ENCODE measurements around the gene ZNRF3. TPM values are rescaled to one million over a fixed set of nuclear protein-coding genes. Genes with fewer than 3 reads are reported as not detected.

Gene ZNRF3
- total RNA-seq, 4 donors from 2014 or later, result 10.4 to 18.0 (median 14.2) TPM

DNA sequence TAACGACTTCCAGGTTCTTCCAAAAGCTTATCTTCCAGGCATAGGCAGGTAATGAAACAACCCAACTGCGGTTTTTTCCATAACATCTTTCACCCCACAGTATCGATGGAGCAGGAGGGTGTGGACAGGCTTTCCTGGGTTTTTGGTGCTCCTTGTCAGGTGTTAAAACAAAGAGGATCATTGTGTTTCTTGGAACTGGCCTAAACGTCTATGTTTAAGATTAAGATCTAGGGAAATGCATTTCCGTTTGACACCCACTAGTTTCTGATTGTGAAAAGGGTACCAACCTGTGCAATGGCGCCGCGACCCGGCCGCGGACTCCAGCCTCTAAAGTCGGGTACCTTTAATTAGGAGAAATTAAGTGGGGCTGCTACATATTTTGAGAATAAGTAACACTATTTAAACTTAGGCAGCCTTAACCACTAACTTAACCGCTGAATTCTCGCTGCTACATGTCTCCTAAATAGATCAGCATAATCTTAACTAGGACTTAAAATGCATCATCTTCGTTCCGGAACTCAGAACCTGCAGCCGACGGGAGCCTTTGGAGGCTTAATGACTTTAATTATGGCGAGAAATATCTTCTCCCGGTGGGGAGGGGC is 146.7 kb downstream of the ZNRF3 start:
- H3K4me3 ChIP-seq (replicated peaks in 1 of 3), result peak overlapping the region in 2 of 3 donors; percentile 16 to 44
- intact Hi-C loops (cut with DNase I), result loop anchor here (10.0 kb wide), 1 partner anchor 115 kb away; no protein-coding TSS in a partner anchor
- 22 to 31% methylated on average over 20 of the region's 20 CpGs for WGBS, 2 donors
- H3K4me1 ChIP-seq, result peaks cover 29 to 44% of the 10 kb centered on the region in 2 donors
- H3K27me3 ChIP-seq, result no peaks in the 10 kb centered on the region
- no peaks in the 10 kb centered on the region for H3K36me3 ChIP-seq
- peak in 1 of 2 donors; percentile 27 for DNase-seq
- peak overlapping the region; percentile 88 to 96 (median 90) for H3K27ac ChIP-seq
- TF ChIP-seq POLR2A (IDR thresholded peaks at IDR 0.05), result no peak
- TF ChIP-seq, protein P1, sequence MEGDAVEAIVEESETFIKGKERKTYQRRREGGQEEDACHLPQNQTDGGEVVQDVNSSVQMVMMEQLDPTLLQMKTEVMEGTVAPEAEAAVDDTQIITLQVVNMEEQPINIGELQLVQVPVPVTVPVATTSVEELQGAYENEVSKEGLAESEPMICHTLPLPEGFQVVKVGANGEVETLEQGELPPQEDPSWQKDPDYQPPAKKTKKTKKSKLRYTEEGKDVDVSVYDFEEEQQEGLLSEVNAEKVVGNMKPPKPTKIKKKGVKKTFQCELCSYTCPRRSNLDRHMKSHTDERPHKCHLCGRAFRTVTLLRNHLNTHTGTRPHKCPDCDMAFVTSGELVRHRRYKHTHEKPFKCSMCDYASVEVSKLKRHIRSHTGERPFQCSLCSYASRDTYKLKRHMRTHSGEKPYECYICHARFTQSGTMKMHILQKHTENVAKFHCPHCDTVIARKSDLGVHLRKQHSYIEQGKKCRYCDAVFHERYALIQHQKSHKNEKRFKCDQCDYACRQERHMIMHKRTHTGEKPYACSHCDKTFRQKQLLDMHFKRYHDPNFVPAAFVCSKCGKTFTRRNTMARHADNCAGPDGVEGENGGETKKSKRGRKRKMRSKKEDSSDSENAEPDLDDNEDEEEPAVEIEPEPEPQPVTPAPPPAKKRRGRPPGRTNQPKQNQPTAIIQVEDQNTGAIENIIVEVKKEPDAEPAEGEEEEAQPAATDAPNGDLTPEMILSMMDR (IDR thresholded peaks at IDR 0.05), result no peak
- H3K9me3 ChIP-seq, result no peaks in the 10 kb centered on the region

DNA sequence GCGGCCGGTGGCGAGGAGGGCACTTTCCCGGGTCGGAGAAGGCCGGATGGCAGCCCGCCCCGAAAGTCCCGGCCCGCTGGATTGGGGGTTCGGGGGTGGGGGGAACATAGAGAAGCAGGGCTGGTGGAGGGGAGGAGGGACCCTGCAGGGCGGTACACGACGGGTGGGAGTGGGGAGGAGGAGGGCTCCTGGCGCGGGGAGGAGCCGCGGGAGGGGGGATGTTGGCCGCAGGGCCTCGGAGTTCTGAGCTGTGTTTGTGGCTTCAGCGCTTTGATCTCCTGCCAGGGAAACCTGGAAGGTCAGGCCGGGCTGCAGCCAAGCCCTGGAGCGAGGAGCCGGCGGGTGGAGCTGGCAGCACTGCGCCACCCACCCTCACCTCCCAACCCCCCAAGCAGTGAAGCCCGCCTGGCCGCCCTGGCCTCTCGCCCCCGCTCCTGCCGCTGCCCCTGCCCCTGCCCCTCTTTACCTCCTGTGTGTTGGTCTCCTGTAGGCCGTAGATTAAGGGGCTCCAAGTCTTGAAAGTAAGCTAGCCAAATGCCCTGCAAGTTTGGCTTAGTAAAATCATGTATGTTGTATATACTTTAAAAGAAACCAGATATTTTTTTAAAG is 147.3 kb downstream of the ZNRF3 start:
- 3 to 11% methylated on average over 25 to 28 of the region's 32 CpGs for WGBS, 2 donors
- intact Hi-C loops (cut with DNase I), result loop anchor here (10.0 kb wide), 1 partner anchor 116 kb away; no protein-coding TSS in a partner anchor
- DNase-seq, result peak; percentile 95 to 96

DNA sequence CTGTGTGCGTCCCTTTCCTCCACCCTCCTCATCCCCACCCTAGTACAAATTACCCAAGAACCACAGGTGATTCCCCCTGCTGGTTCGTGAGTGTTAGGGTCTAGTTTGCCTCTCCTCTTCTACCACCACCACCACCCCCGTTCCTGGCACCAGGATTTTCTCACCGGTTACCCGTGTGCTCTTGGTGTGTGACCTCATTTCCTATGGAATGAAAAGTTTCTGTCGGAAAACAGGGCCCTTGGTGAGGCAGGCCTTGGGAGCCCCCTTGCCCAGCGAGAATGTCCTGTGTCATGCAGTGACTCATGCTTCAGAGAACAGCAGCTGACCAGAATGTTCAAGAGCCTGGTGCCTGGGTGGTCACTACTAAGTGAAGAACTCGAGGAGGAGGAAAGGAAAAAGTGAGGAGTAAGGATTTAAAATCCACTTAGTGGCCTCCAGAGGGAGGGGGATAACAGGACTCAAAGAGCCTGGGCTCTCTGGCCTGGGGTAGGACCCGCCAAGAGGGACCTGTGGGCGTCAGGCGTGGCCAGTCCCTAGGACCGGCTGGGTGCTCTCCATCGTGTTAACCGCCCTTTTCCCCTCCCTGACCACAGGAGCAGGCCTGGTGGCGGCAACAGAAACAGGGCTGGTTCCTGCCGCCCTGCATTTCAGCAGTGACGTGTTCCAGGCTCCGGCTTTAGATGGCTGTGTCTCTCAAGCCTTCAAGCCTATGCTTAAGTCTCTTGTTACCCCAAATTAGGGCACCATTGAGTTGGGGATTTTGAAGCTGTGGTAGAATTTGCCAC is 148.0 kb downstream of the ZNRF3 start:
- peak; percentile 91 to 93 for DNase-seq
- Histone ChIP-seq H3K4me1 (peaks cover 29 to 44% of the 10 kb centered on the region in 2 donors), H3K36me3 (no peaks in the 10 kb centered on the region), H3K27me3 (no peaks in the 10 kb centered on the region), H3K9me3 (no peaks in the 10 kb centered on the region), H3K27ac (peak overlapping the region; percentile 88 to 96 (median 90)), H3K4me3 (replicated peaks in 1 of 3) (peak overlapping the region in 1 of 3 donors; percentile 44)
- TF ChIP-seq, protein P1 (IDR thresholded peaks at IDR 0.05), result peak in 3 of 6 experiments; percentile 2 to 19 (median 5)
- TF ChIP-seq POLR2A (IDR thresholded peaks at IDR 0.05), result peak in 1 of 2 donors; percentile 58
- WGBS, 2 donors, result 18 to 25% methylated on average over 18 of the region's 18 CpGs
- intact Hi-C loops (cut with DNase I), result loop anchor here (10.0 kb wide), 1 partner anchor 117 kb away; no protein-coding TSS in a partner anchor

More for the DNA sequence above, 147.3 kb downstream of the ZNRF3 start:
- H3K4me3 ChIP-seq (replicated peaks in 1 of 3), result peak overlapping the region in 2 of 3 donors; percentile 16 to 44
- no peaks in the 10 kb centered on the region for H3K9me3 ChIP-seq
- no peaks in the 10 kb centered on the region for H3K36me3 ChIP-seq
- H3K4me1 ChIP-seq, result peaks cover 29 to 44% of the 10 kb centered on the region in 2 donors
- peak overlapping the region; percentile 88 to 96 (median 90) for H3K27ac ChIP-seq
- H3K27me3 ChIP-seq, result no peaks in the 10 kb centered on the region
- TF ChIP-seq, protein P1 (IDR thresholded peaks at IDR 0.05), result no peak
- peak in 1 of 2 donors; percentile 27 for TF ChIP-seq POLR2A (IDR thresholded peaks at IDR 0.05)

GRCh38 chr22:29032014-29032475 is 148.7 kb downstream of the ZNRF3 start:
- DNase-seq, result no peak
- 66 to 75% methylated on average over 4 to 8 of the region's 8 CpGs for WGBS, 2 donors
- Histone ChIP-seq H3K9me3 (no peaks in the 10 kb centered on the region), H3K36me3 (no peaks in the 10 kb centered on the region), H3K27ac (peak overlapping the region; percentile 88 to 96 (median 90)), H3K4me1 (peaks cover 29 to 44% of the 10 kb centered on the region in 2 donors), H3K27me3 (no peaks in the 10 kb centered on the region), H3K4me3 (replicated peaks in 1 of 3) (no peak overlapping the region)
- intact Hi-C loops (cut with DNase I), result loop anchor here (10.0 kb wide), 1 partner anchor 117 kb away; no protein-coding TSS in a partner anchor
- no peak for TF ChIP-seq POLR2A (IDR thresholded peaks at IDR 0.05)
- TF ChIP-seq, protein P1 (IDR thresholded peaks at IDR 0.05), result no peak
